GM21381 (cell line): ENCODE results near the gene SLC2A11.
A peak's percentile ranks its signal among the peaks of the same experiment; 100 is the strongest.
"Not testable (repeated sequence)": the region's sequence is repeated elsewhere in the genome, so short reads cannot be mapped to it uniquely, and the experiment has no call there.

Experiments
- ATAC-seq: cut with Tn5 transposase; IDR thresholded peaks from one replicate; pipeline ENCODE4 v1.9.1; 2021; ENCODE audit warnings: mild to moderate bottlenecking, moderate library complexity; ENCODE audit not compliant: unreplicated experiment

SLC2A11 gene

DNA sequence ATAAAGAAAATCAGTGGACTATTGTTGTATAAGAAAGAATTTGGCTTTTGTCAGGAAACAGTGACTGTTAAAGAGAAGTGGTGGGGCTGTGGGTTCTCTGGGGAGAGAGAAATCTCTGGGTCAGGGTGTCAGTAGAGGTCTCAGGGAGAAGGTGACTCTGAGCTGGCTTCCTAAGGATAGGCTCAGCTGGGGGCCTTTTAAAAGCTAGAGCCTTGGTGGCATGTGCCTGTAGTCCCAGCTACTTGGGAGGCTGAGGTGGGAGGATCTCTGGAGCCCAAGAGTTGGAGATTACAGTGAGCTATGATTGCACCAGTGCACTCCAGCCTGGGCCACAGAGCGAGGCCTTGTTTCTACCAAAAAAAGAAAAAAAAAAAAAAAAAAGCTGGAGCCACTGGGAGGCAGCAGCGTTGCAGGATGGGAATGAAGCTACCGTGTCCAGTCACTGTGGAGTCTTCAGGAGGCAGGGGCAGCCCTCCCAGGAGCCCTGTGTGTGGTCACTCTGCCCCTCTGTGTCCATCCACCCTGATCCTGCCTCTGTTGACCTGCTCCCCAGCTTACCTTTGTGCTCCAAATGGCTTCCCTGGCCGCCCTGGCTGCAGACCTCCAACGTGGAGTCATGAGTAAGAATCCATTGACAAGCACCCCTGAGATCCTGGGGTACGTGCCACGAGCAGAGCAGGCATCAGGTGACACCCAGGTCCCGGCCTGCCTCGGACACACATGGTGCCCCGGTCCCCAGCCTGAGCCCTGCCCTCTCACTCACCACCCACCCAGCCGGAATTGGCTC lies 31.1 kb downstream of the SLC2A11 start:
- ATAC-seq, result no peak

DNA sequence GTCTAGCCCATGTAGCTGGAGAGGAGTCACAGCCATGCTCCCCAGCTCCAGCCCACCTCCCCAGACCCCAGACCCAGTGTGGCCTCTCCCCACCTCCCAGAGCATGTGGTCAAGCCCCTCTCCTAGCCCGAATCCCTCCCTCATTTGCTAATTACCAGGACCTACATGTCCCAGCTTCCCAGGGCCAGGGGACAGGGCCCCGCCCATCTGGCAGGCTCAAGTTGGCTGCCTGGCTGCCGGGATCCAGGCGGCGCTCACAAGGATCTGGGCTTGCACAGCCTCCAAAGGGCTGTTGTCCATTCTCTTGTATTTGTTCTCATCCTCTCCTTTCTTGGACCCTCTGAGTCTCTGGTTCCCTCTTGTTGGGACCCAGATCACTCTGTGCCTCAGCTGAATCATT lies 31.9 kb downstream of the SLC2A11 start:
- ATAC-seq, result no peak

DNA sequence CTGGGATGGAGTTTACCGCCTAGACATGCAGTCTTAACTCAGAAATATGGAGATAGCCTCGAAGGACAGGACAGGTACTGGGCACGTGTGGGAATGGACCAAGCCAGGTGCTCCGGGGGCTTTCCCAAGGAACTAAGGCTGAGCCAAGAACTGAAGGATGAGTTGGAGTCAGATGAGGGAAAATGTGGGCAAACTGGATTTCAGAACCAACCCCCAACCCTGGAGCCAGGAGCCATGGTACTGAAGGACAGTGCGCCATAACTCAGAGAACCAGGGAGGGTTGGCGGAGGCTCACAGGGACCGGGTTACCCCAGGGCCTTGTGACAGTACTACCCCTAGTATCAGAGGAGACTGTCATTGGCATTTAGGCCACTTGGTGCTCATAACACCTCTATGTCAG lies 34.1 kb downstream of the SLC2A11 start:
- no peak for ATAC-seq

DNA sequence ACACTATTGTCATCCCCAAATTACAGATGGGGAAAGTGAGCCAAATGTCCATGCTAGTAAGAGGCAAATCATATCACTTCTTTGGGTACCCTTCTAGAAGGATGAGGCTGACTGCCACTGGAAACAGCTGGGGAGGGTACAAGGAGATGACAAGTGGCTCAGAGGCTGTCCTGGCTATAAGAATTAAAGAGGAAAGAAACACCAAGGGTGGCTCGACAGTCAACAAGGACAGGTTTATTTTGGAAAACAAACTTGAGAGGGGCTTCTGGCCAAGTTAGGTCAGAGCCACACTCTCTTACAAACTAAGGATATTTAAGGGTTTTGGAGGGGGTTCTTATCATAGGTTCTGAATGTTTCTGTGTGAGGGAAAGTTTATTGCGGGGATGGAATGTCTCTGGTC lies 34.5 kb downstream of the SLC2A11 start:
- no peak for ATAC-seq

DNA sequence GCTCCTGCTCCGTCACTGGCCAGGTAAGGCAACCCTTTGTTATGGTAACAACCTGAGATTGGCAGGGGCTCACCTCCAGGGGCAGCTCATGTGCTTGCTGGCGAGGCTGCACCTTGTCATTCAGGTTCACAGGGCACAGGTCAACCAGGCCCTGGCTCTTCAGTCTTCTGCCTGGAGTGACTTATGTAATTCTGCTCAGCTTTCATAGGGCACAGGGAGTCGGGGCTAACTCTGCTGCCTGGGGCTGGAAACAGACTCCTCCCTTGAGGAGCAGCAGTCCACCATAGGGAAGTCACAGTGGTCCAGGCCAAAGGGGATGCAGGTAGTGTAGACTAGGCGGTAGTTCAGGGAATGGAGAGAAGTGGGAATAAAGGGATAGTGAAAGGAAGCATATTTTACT lies 35.0 kb downstream of the SLC2A11 start:
- ATAC-seq, result no peak

DNA sequence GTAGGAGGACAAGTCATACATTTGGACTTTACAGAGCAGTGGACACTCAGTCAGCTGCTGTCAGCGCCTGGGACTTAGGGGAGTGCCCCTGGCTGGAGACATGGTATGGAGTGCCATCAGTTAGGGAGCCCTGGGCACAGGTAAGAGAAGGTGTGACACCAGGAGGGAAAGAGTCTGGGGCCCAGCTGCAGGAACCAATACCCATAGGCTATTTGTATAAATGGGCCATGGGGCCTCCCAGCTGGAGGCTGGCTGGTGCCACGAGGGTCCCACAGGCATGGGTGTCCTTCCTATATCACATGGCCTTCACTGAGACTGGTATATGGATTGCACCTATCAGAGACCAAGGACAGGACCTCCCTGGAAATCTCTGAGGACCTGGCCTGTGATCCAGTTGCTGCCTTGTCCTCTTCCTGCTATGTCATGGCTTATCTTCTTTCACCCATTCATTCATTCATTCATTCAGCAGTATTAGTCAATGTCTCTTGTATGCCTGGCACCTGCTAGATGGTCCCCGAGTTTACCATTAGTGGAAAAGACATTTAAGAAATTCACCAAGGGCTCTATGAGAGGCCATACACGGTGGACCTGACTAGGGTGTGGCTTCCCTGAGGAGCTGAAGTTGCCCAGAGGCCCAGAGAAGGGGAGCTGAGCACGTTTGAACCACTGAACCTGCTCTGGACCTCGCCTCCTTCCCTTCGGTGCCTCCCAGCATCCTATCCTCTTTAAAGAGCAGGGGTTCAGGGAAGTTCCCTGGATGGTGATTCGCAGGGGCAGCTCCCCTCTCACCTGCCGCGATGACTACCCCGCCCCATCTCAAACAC lies 35.7 kb downstream of the SLC2A11 start:
- ATAC-seq, result no peak

DNA sequence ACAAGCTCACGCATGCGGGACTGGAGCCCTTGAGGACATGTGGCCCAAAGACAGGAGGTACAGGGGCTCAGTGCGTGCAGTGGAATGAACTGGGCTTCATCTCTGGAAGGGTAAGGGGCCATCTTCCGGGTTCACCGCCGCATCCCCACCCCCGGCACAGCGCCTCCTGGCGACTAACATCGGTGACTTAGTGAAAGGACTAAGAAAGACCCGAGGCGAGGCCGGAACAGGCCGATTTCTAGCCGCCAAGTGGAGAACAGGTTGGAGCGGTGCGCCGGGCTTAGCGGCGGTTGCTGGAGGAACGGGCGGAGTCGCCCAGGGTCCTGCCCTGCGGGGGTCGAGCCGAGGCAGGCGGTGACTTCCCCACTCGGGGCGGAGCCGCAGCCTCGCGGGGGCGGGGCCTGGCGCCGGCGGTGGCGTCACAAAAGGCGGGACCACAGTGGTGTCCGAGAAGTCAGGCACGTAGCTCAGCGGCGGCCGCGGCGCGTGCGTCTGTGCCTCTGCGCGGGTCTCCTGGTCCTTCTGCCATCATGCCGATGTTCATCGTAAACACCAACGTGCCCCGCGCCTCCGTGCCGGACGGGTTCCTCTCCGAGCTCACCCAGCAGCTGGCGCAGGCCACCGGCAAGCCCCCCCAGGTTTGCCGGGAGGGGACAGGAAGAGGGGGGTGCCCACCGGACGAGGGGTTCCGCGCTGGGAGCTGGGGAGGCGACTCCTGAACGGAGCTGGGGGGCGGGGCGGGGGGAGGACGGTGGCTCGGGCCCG lies 36.5 kb downstream of the SLC2A11 start, which contains the start of gene MIF:
Gene MIF (plus strand): TSS at position 439 of the 765 bp plus-strand sequence. CDS start 92 bp downstream, at position 531.
- ATAC-seq, result peak; percentile 77

DNA sequence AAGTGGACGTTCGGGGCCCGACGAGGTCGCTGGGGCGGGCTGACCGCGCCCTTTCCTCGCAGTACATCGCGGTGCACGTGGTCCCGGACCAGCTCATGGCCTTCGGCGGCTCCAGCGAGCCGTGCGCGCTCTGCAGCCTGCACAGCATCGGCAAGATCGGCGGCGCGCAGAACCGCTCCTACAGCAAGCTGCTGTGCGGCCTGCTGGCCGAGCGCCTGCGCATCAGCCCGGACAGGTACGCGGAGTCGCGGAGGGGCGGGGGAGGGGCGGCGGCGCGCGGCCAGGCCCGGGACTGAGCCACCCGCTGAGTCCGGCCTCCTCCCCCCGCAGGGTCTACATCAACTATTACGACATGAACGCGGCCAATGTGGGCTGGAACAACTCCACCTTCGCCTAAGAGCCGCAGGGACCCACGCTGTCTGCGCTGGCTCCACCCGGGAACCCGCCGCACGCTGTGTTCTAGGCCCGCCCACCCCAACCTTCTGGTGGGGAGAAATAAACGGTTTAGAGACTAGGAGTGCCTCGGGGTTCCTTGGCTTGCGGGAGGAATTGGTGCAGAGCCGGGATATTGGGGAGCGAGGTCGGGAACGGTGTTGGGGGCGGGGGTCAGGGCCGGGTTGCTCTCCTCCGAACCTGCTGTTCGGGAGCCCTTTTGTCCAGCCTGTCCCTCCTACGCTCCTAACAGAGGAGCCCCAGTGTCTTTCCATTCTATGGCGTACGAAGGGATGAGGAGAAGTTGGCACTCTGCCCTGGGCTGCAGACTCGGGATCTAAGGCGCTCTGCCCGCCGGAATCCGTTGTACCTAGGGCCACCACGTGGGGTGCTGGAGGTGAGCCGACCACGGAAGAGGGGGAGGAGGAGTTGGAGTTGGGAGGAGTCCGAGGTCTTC lies 37.3 kb downstream of the SLC2A11 start:
- peak; percentile 19 for ATAC-seq

DNA sequence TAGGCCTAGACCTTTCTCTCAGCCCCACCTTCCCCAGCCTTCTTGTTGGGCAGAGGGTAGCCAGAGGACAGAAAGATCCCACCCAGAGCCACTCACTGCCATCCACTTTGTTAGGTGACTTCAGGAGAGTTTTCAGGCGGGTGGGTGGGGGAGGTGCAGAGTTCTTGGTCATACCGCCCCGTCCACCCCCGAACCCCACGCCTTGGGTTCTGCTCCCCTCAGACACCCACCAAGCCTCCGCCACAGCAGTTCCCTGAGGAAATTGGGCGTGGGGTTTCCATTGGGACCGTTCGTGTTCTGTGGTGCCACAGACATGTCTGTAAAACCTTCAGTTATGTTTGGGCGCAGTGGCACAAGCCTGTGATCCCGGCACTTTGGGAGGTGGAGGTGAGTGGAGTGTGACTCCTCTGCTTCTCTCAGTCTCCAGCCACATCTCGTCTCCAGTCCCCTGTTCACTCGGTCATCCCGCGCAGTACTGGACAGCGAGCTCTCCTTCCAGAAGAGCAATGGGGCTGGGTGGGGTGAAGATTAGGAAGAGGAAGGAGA lies 38.0 kb downstream of the SLC2A11 start:
- no peak for ATAC-seq

DNA sequence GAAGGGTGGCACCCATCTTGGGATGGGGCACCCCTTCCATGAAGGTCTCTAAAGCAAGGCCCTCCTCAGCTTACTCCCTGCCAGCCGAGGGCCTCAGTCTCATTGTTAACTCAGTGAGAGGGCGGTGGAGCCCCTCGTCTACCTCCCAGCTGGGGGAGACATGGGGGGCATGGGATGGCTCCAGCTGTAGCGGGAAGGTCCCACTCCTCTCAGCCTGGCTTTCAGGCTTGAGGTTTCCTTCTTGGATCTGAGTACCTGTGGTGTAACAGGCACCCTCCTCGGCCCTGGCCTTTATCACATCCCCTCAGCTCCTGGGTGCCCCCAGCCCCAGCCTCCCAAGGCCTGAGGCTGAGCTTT lies 38.5 kb downstream of the SLC2A11 start:
- no peak for ATAC-seq

DNA sequence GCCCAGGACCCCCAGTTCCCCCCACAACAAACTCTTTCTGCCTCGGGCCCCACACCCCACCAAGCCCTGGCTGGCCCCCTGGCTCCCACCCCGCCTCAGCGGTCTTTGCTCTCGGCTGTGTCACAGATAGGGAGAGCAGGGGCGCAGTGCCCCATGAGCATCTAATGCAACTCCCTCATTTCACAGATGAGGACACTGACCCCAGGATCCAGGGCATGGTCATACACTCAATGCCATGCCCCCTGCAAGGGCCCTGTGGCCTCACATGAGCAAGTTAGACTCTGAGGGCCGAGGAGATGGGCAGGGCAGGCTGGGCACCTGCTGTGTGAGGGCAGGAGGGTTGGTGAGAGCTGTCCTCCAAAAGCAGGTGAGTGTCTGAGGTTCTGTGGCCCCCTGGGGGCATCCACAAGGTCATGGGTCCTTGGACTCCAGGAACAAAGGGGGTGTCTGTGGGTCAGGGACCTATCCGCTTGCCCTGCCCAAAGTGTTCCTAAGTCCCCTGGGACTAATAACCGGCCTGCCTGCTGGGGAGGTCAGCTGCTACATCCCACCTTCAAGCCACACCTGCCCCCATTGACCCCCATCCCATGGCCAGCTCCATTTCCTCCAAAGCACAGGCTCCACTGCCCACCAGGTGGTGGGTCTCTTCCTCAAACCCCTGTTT lies 39.0 kb downstream of the SLC2A11 start:
- no peak for ATAC-seq

DNA sequence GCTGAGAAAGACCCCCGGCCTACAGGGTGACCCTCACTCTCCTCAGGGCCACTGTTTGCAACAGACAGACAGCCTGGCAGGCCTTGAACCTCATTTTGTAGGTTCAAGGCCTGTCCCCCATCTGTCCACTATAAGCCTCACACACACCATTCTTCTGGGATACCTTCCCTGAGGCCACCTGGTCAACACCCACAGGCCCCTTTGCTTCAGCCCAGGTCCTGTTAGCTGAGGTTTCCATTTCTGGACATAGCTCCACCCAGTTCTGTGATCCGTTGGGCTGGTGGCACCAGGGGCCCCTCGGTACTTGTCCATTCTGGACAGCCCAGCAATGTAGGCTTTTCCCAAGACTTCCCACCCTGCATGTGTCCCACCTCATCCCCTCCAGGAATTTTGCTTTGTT lies 39.6 kb downstream of the SLC2A11 start:
- no peak for ATAC-seq

DNA sequence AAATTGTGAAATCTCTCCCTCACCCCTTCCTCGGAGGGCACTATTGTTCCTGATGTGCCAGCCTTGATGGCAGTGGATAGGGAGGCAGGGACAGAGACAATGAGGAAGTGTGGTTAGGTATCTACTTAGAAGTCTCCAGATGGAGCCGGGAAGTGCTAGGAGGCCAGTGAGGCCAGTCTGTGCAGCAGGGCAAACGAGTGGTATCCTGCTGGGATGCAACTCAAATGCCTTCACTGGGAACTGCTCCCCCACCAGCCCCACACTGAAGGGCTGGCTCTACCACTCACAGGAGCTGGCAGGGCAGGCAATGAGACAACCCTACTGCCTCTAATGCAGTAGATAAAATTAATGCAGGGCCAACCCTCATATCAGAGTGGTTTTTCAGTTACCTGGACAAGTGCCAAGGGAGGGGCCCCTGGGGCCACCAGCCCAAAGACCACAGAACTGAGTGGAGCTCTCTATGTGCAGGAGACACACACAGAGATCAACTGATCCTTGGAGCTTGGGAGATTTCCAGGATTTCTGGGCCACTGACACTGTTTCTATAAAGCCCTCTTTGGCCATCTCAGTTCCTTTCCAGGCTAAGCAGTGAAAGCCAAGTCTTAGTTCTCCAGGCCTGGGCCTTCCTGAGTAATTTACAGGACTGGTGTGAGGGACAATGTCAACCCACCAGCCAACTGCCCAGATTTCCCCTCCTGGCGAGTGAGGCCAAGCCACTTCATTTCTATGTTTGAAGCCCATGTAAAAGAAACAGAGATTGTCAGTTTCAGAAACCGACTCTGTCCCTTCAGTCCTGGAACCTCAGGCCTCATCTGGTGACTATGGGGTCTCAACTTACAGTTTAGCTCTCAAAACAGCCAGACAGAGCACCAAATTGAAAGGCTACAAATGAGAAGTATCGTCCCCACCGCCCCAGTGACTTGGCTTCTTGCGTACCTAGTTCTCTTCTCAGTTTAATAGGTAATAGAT lies 40.6 kb downstream of the SLC2A11 start:
- no peak for ATAC-seq

DNA sequence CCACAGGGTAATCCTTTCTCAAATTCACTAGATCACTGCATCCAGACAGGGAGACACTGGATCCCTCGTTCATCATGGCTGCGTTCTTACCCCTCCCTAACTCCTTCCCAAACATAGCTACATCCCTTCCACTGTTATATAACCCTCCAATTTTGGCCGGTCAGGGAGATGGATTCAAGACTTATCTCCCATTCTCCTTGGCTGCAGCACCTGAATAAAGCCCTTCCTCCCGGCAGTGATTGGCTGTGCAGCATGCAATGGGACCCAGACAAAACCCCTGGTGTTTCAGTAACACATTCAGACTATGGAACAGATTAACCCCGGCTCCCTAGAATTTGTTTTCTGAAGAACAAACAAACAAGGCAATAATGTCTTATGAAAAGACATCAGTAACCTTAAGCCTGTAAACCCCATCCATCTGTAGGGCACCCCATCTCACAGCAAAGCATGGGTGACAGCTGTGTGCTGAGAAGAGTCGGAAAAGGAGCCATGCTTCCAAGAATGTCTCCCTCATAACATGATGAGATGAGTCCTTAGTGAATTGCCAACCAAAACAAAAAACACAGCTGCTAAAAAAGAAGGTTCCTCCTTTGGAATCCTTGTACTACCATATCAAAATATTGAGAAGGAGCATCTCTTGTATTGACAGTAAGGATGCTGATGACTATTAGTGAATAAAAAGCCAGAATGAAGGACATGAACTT lies 41.5 kb downstream of the SLC2A11 start:
- ATAC-seq, result no peak

DNA sequence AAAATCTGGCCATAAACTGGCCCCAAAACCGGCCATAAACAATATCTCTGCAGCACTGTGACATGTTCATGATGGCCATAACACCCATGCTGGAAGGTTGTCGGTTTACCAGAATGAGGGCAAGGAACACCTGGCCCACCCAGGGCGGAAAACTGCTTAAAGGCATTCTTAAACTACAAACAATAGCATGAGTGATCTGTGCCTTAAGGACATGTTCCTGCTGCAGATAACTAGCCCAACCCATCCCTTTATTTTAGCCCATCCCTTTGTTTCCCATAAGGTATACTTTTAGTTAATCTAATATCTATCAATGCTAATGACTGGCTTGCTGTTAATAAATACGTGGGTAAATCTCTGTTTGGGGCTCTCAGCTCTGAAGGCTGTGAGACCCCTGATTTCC lies 42.6 kb downstream of the SLC2A11 start:
- ATAC-seq, result not testable (repeated sequence)

DNA sequence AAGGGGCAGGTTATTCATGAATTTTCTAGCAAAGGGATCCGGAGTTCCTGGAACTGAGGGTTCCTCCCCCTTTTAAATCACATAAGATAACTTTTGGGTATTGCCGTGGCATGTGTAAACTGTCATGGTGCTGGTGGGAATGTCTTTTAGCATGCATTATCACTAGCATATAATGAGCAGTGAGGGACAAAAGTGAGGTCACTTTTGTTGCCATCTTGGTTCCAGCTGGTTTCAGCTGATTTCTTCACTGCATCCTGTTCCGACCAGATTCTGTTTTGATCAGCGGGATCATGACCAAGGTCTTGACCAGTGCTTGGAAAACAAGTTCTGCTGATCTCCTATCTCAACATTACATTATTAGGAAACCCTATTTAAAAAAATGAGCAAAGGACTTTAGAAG lies 43.9 kb downstream of the SLC2A11 start:
- no peak for ATAC-seq

DNA sequence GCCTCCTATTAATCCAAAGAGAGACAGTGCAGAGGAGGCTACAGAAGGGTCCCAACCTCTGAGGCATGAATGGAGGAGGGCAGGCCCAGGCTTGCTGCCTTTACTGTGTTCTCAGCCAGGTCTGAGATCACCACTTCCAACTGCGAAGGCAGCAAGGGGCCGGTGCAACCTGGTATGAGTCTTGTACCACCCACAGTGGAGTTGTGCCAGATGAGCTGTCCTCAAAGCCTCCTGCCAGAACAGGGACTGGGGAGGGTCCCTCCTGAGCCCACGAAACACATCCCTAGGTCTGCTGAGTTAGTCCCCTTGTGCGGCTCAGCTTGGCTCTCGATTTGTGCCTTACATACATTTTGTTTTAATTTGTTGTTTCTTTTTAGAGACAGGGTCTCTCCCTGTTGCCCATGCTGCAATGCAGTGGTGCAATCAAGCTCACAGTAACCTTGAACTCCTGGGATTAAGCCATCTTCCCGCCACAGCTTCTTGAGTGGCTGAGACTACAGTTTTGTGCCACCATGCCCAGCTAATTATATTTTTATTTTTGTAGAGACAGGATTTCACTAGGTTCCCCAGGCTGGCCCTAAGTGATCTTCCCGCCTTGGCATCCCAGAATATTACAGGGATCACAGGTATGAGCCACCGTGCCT lies 45.8 kb downstream of the SLC2A11 start:
- ATAC-seq, result no peak
